GM19438 (cell line): ENCODE data around the gene TLR2.
"Not testable (repeated sequence)": the region's sequence is repeated elsewhere in the genome, so short reads cannot be mapped to it uniquely, and the experiment has no call there.

Experiments used
- ATAC-seq: cut with Tn5 transposase; IDR thresholded peaks from one replicate; pipeline ENCODE4 v1.9.1; 2021; ENCODE audit warnings: low read depth; ENCODE audit not compliant: unreplicated experiment

TLR2 gene

DNA sequence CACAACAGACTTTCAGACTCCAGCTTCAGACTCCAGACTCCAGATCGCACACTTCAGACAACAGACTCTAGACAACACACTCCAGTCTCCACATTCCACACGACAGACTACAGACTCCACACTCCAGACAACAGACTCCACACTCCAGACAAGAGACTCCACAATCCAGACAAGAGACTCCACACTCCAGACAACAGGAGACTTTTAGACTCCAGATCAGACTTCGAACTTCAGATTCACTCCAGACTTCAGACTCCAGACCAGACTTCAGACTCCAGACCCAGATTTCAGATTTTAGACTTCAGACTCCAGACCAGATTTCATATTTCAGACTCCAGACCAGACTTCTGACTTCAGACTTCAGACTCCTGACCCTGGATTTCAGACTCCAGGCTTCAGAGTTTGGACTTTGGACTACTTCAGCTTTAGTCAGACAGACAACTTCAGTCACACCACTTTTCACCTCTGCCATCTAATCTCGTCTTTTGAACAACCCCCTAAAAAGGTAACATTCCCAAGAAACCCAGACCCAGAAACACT is 29.0 kb upstream of the TLR2 start:
- ATAC-seq = no peak

DNA sequence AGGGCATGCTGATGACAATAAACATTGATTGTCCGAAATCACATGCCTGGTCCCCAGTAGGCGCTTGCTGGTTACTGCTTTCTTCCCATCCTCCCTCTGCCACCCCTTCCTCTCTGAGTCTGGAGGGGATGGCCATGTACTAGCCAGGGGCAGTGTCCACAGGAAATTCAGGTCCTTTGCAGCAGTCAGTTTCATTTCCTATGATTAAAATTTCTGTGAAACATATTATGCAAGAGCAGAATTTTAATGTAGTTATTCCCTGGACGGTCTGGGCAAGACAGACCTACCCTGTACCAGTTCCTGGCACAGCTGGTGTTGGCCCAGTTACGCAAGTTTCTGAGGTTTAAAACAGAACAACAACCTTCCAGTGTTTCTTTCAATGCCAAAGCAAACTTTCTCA is 28.2 kb upstream of the TLR2 start:
- no peak for ATAC-seq

DNA sequence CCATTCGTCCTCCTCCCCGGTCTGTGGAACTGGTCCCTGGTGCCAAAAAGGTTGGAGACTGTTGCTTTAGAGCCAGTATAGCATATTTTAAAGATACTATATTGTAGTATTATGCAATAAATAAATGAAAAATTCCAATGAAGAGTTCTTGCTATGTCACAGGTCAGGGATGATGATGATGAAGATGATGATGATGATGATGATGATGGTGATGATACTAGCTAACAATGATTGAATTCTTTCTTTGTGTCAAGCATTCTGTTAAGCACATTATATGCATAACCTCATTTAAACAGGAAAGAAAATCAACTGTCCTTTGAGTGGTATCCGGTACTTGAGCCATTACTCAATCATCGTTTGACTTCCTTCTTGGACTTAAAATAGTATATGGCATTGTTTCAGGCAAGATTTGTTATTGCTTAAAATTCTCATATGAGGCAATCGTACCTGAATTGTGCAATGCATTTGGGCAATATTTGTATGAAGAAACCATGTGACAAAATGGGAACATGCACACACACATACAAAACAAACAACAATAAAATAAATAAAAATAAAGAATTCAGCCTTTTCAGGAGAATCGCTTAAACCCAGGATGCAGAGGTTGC is 22.8 kb upstream of the TLR2 start:
- no peak for ATAC-seq

DNA sequence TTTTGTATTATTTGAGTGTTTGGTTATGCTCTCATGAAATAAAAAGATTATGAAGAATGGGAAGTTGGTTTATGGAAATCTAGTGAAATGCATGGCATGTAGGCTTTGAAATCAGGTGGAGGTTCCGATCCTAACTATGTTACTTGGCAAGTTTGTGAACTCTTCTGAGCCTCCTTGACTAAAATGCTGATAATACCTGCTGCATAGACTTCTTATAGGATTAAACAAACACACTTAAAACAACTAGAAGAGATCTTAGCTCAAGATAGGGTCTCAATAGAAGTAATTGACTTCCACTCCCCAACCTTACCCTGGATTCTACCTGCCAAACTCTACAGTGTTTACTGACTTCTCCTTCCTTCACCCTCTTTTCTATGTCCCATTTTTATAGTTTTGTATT is 22.2 kb upstream of the TLR2 start:
- ATAC-seq = no peak

DNA sequence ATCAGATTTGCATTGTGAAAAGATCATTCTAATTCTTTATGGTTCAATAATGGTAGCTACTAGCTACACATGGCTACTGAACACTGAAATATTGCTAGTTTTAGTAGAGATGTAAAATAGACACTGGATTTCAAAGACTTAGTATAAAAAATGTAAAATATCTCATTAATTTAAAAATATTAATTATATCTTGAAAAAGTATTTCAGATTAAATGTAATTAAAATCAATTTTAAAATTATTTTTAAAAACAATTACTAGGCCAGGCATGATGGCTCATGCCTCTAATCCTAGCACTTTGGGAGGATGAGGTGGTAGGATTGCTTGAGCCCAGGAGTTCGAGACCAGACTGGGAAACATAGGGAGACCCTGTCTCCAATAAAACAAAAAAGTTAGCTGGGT is 20.4 kb upstream of the TLR2 start:
- no peak for ATAC-seq

DNA sequence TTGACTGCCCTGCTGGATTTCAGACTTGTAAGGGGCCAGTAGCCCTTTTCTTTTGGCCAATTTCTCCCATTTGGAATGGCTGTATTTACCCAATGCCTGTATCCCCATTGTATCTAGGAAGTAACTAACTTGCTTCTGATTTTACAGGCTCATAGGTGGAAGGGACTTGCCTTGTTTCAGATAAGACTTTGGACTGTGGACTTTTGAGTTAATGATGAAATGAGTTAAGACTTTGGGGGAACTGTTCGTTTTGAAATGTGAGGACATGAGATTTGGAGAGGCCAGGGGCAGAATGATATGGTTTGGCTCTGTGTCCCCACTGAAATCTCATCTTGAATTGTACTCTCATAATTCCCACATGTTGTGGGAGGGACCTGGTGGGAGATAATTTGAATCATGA is 17.6 kb upstream of the TLR2 start:
- ATAC-seq = not testable (repeated sequence)

DNA sequence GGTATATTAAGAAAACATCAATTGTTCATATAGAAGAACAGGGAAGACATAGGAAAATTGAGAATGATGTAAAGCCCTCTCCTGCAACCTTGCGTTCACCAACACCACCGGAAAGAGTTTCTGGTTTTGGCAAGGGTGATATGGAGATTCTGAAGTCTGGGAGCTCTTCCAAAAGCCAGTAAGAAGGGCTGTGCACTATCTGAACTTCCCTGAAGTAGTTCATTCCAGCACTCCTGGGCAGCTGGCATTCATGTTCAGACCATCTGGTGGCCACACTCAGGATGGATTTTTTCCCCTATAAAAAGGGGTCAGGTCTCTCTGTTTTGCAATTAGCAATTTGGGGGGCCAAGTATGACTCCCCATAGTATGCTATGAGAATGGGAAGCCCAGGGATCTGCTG is 15.4 kb upstream of the TLR2 start:
- ATAC-seq = no peak

DNA sequence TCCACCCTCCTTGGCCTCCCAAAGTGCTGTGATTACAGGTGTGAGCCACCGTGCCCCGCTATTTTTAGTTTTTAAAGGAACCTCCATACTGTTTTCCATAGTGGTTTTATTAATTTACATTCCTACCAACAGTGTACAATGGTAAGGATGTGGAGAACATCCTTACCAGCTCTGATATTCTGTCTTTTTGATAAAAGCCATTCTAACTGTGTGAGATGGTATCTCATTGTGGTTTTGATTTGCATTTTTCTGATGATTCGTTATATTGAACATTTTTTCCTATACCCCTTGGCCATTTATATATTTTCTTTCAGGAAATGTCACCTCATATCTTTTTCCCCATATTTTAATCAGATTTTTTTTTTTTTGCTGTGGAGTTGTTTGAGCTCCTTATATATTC is 14.2 kb upstream of the TLR2 start:
- no peak for ATAC-seq

DNA sequence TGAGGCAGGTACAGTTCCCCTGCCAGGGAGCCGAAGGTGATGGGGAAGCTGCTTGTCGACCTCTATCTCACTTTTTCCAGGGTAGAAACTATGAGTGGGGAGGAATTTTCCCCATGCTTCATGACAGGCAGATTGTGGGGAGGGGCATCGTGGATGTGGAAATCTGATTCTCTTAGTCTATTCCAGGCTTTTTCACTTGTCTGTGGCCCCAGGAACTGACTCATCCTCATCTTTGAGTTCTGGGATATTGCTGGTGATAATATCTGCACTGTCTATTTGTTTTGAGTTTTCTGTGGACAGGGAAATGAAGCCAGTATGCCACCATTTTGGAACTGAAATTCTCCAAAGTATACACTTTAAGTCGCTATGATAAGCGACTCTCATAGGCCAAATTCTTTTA is 7.6 kb upstream of the TLR2 start:
- ATAC-seq = no peak

DNA sequence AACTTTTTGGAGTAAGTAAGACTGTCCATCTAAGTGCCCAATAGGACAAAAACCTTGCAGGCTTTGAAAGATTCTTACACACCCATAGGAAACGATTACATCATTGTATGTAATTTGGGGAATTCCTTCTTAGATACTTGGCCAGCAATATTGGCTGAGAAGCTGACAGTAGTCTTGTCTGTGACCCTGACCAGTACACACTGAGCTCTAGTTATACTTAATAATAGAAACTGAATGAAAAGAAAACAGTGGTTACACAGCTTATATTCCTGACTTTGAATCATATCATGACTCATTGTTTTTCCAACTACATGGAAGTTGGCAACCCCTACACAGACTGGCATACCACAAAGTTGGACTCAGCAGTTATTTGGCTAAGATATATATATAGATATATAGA is 7.1 kb upstream of the TLR2 start:
- no peak for ATAC-seq

DNA sequence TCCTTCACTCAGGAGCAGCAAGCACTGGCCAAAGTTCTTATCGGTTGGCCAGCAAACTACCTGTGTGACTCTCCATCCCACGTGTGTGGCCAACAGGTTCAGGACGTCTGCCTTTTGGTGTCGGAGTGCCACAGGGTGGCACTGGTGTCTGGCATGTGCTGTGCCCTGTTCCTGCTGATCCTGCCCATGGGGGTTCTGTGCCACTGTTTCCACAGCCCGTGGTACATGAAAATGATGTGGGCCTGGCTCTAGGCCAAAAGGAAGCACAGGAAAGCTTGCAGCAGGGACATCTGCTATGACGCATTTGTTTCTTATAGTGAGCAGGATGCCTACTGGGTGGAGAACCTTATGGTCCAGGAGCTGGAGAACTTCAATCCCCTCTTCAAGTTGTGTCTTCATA is 4.6 kb upstream of the TLR2 start:
- no peak for ATAC-seq

DNA sequence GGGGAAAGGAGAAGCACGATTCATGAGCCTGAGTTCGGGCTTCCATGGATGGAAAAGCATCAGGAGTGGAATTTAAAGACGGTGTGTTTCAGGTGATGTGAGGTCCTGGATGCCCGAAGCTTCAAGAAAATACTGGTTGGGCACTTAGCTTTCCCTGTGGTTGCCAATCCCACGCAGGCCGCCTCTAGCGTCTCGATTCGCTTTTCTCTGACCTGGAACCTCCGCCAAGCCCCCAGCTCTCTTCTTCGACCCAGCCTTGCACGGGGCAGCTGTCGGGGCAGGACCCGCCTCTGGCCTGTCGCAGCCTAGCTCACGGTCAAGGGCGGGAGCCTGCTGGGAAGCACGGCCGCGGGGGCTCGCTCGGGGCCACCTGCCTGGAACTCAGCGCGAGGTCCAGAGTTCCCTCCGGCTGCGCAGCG is 308 bp upstream of the TLR2 start:
- no peak for ATAC-seq

DNA sequence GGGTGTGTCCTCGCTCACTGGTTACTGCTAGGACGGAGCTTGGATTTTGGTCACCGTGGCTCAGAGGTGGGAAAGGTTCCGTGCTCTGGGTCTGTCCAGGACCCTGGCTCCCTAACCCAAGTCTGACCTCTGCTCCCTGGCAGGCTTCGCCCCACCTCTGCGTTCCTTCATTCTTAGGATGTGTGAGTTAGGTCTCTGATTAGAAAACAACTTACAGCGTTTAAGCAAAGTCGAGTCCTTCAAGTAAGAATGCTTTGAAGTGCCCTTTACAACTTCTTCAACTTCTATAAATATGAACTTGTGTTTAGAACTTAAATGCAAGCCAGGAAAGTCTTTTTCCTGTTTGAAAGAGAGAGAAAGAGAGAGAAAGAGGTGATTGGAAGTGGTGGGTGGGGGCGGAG is 891 bp downstream of the TLR2 start:
- ATAC-seq = peak; percentile 12

DNA sequence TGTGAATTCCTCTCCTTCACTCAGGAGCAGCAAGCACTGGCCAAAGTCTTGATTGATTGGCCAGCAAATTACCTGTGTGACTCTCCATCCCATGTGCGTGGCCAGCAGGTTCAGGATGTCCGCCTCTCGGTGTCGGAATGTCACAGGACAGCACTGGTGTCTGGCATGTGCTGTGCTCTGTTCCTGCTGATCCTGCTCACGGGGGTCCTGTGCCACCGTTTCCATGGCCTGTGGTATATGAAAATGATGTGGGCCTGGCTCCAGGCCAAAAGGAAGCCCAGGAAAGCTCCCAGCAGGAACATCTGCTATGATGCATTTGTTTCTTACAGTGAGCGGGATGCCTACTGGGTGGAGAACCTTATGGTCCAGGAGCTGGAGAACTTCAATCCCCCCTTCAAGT is 20.4 kb downstream of the TLR2 start:
- ATAC-seq = no peak

DNA sequence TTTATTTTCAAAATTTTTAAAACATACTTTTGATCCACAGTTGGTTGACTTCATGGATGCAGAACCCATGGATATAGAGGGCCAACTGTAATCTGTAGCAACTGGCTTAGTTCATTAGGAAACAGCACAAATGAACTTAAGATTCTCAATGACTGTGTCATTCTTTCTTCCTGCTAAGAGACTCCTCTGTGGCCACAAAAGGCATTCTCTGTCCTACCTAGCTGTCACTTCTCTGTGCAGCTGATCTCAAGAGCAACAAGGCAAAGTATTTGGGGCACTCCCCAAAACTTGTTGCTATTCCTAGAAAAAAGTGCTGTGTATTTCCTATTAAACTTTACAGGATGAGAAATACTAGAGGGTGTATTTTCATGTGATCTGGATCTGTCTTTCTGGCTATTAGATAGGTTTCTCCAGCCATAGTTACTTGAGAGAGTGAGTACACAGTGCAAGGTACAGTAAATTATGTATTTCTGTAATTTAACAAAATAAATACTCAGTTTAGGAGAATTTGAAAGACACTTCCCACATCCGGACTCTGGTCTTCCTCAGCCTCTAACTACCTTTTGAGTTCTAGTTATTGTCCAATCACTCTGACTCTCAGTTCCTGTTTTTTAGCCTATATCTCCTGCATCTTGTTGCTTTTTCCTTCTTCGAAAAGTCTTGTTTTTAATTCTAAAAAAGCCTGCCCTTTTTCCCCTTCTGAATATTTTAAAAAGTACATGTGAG is 21.8 kb downstream of the TLR2 start:
- peak; percentile 68 for ATAC-seq

DNA sequence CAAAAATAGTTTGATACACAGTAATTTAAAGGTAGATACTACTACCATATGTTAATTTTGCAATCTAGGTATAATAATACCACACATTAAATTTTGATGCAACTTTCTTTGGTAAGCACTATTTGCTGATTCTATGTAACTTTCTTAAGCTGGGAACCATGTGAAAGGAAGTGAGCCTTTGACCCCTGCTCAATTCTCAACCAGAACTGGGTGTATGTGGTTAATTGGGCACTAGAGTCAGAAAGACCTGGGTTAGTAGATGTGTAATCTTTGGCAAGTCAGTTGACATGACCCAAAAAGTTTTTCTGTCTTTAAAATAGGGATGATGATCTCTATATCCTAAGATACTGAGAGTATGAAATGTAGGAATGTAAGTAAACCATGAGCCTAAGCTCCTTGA is 22.4 kb downstream of the TLR2 start:
- ATAC-seq = peak; percentile 33

DNA sequence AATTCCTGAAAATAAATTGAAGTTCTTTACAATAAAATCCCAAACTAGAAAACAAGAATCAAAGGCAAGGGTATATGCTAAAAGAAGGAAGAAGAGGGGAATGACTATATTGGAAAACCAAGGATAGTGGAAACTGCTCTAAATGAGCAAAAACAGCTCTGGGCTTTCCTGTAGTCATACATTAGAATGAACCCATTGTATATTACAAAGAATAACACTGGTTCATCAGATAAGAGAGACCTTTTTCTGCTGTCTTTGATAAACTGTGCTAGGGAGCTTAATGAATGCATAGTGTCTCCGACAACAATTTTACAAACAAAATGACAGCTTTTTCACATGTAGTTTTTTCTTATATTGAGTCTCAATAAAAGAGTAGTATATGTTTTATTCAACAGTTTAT is 26.6 kb downstream of the TLR2 start:
- ATAC-seq = no peak

DNA sequence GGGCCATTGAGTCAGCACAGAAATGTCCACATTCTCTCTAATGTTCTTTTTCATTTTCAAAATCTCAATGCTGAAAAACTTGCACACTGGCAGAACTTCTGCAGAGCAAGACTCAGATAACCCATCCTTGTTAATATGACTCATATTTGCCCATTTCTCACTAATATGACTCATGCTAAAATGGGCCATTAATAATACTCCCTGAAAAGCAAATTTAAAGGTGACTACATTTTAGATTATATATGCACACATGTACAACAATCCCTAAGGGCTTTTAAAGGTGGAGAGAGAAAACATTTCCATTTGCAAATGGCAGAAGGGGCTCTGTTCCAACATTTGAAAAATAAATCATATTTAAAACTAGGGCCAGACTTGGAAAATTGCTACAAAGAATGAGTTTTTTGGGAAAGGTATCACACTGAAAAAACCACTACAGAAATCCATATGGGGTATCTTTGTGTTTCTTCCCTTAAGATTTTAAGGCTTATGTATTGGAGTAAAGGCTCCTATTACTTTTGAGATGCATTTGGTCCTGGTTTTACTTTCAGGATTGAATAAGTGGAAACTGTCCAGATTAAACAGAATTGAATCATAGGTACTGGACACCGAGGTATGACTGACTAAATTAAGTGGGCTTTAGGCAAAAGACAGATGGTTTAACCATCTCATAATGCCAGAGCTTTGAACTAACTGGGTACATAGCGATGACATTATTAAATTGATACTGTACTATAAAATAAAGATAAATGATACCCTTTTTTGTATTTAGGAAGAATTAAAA is 30.0 kb downstream of the TLR2 start:
- ATAC-seq = no peak

DNA sequence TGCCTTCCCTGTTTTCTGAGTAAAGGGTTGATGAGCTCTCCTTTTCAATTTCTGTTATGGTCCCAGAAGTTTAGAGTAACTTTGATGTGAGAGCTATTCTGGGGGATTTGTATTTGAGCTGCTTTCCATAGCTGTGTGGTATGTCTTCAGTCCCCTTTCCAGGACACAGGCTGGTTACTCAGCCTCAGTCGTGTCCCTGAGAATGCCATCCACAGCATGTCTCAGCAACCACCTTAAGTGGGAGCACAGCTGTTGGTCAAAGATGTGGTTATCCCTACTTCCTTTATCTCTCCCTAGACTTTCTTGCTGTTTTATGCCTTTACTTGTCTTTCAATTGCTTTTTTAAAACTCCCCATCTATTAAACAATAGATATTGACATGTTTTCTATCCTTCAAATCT is 38.0 kb downstream of the TLR2 start:
- no peak for ATAC-seq

DNA sequence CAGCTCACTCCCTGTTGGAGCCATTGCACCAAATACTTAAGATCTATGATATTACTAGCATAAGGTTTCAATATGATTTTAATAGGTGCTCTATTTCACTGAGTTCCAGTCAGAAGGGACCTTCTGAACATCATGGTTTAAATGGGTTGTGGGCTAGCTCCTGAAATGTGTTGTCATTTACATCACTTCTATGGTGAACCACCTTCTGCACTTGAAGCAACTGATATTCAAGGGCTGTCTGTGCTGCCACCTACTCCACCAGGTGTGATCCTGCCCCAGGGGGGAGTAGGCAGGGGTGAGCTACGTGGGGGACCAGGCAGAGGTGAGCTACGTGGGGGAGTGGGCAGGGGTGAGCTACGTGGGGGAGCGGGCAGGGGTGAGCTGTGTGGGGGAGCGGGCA is 40.5 kb downstream of the TLR2 start:
- ATAC-seq = no peak

DNA sequence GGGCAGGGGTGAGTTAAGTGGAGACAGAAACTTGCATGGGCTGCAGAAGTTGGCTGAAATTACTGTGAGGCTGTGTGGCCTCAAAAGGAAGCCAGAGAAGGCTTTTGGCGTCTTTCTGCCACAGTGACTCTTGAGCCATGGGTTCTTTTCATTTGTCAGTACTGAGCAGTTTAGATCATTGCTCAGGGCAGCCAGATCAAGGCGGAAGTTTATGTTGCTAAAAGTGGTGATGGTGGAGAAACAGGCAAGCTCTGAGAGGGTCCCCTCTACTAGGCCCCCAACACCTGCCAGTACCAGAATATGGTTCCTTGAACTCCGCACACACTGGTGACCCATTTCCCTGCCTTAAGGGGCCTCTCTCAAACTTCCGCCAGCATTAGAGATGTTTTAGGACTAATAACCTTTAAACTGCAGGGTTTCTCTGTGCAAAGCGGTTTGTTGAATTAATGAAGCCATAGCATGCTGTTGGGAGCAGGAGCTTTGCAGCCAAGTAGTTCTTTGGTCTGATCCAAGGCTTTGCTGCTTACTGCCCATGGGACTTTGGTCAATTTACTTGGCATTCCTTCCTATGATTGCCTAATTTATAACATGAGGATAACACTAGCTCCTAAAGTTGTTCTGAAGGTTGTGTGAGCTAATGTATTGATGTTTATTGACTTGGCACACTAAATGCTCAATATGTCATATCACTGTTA is 41.2 kb downstream of the TLR2 start:
- ATAC-seq = no peak
